K562 (cell line): ENCODE measurements around the gene NRXN3. TPM values are rescaled to one million over a fixed set of nuclear protein-coding genes. Genes with fewer than 3 reads are reported as not detected.

Experiments used
- ATAC-seq: fragments of 200-7000 bp; cut with Tn5 transposase; 3 replicates; pipeline ENCODE4 v1.9.1; 2020; ENCODE audit warnings: moderate library complexity
- BruUV-seq: library from RNA; stranded (reverse); fragments of 400-500 nt; replicated peaks from 2 replicates; lab custom pipeline; 2021; lab: Mats Ljungman, UMichigan
- CTCF ChIA-PET: fragments of 300-600 bp; formaldehyde crosslinking; extraction: SDS; loops from one replicate; lab custom pipeline; 2021; ENCODE audit warnings: low intra/inter-chr PET ratio; lab: Yijun Ruan, JAX
- POLR2A ChIA-PET: fragments of 300-600, 350-650 bp; sonication (Branson Sonifier 250); formaldehyde crosslinking; extraction: SDS; loops from one replicate; lab custom pipeline; 2021; ENCODE audit warnings: antibody characterized with exemption, inconsistent platforms; lab: Yijun Ruan, JAX
- DNase-seq, 4 experiments: peaks; one replicate each; pipeline versions ENCODE4 v3.0.0 to v3.0.0-alpha.2; 2011 to 2018; ENCODE audit warnings: low spot score in 3 of 4, mixed read lengths in 3 of 4; ENCODE audit errors: extremely low read depth in 1 of 4
- FAIRE-seq: peaks from 2 replicates; lab custom pipeline; 2011; peaks lifted over from hg19 to GRCh38; lab: Jason Lieb, UNC
- H2AFZ ChIP-seq: 2 replicates; pipeline ENCODE4 v1.6.0; 2011; ENCODE audit warnings: low read depth, low read length, control low read depth, inconsistent platforms
- H3K27ac ChIP-seq: fragments of 200-600 bp; 3 replicates; pipeline ENCODE4 v1.8.0; 2011; ENCODE audit warnings: low read depth, mild to moderate bottlenecking, control low read depth, inconsistent platforms, low read length, moderate library complexity, mixed read lengths; ENCODE audit errors: extremely low read depth
- H3K27me3 ChIP-seq, 2 experiments: fragments of 300-600 bp in 1 of 2; 2 replicates in 1 of 2; 3 replicates in 1 of 2; pipeline versions ENCODE4 v1.6.0 to v1.8.0; 2011; ENCODE audit warnings: inconsistent platforms in 2 of 2, low read length in 2 of 2, mild to moderate bottlenecking in 1 of 2, mixed read lengths in 1 of 2, moderate library complexity in 1 of 2; ENCODE audit not compliant: control insufficient read depth in 2 of 2, insufficient read depth in 2 of 2
- H3K36me3 ChIP-seq: fragments of 300-600 bp; 3 replicates; pipeline ENCODE4 v1.8.0; 2011; ENCODE audit warnings: mild to moderate bottlenecking, low read length, inconsistent platforms; ENCODE audit not compliant: control insufficient read depth, insufficient read depth
- H3K4me1 ChIP-seq, 2 experiments: fragments of 200-600 bp in 1 of 2; replicated peaks in 1 of 2; 2 replicates in 1 of 2; 3 replicates in 1 of 2; pipeline versions ENCODE4 v1.5.1 to v1.8.0; 2011; ENCODE audit warnings: inconsistent platforms in 2 of 2, low read length in 2 of 2, mild to moderate bottlenecking in 1 of 2, mixed read lengths in 1 of 2, moderate library complexity in 1 of 2; ENCODE audit not compliant: control insufficient read depth in 2 of 2, insufficient read depth in 2 of 2
- H3K4me2 ChIP-seq: 2 replicates; pipeline ENCODE4 v1.6.1; 2011; ENCODE audit warnings: low read length, control low read depth, inconsistent platforms, mixed read lengths; ENCODE audit not compliant: insufficient read depth
- H3K4me3 ChIP-seq: fragments of 200-600 bp; sonication (generic), shearing (Covaris generic); 2 replicates; pipeline ENCODE4 v1.5.1; 2016; ENCODE audit warnings: control low read depth, inconsistent platforms
- H3K79me2 ChIP-seq: fragments of 200-600 bp; 3 replicates; pipeline ENCODE4 v1.8.0; 2011; ENCODE audit warnings: low read length, inconsistent platforms; ENCODE audit not compliant: control insufficient read depth, insufficient read depth
- H3K9ac ChIP-seq, 2 experiments: 2 replicates each; pipeline versions ENCODE4 v1.6.0 to v1.6.1; 2011; ENCODE audit warnings: low read depth in 2 of 2, low read length in 2 of 2, control low read depth in 1 of 2, inconsistent platforms in 1 of 2, mild to moderate bottlenecking in 1 of 2, mixed read lengths in 1 of 2; ENCODE audit not compliant: insufficient read depth in 1 of 2
- H3K9me1 ChIP-seq: one replicate; pipeline ENCODE4 v1.6.0; 2011; ENCODE audit warnings: inconsistent platforms, mild to moderate bottlenecking, low read length, moderate library complexity; ENCODE audit not compliant: control insufficient read depth, insufficient read depth
- H3K9me3 ChIP-seq: replicated peaks from 2 replicates; pipeline ENCODE4 v1.5.1; 2011; ENCODE audit warnings: low read depth, low read length, inconsistent platforms; ENCODE audit not compliant: control insufficient read depth, insufficient read depth
- H4K20me1 ChIP-seq: replicated peaks from 2 replicates; pipeline ENCODE4 v1.6.1; 2011; ENCODE audit warnings: low read length, inconsistent platforms, mixed read lengths; ENCODE audit not compliant: control insufficient read depth, insufficient read depth
- EP300 ChIP-seq: IDR thresholded peaks from 2 replicates; pipeline ENCODE4 v1.6.1; 2012; ENCODE audit warnings: low read length, improper control_type of control experiment
- IFI16 ChIP-seq: fragments of 250-450 bp; sonication (Bioruptor Pico); IDR thresholded peaks from 2 replicates; pipeline ENCODE4 v2.1.2; 2022; ENCODE audit warnings: mild to moderate bottlenecking, inconsistent platforms
- MED1 ChIP-seq: sonication (generic); formaldehyde crosslinking; IDR thresholded peaks from 2 replicates; pipeline ENCODE4 v1.8.1; 2023; ENCODE audit warnings: missing genetic modification reagents, borderline replicate concordance
- POLR2A ChIP-seq: fragments of 450-650 bp; conservative IDR thresholded peaks from 2 replicates; pipeline ENCODE4 v1.6.1; 2016
- ZNF217 ChIP-seq: sonication (generic); formaldehyde crosslinking; IDR thresholded peaks from 2 replicates; pipeline ENCODE4 v1.8.0; 2022; ENCODE audit warnings: mild to moderate bottlenecking, missing genetic modification reagents
- WGBS: fragments of 100-300 bp; shearing (Covaris generic); methylation state at CpG from one replicate; pipeline ENCODE4 v1.1.6; 2016; ENCODE audit warnings: low coverage, mixed read lengths; ENCODE audit not compliant: insufficient coverage; ENCODE audit errors: missing lambda C conversion rate; 5-methylcytosine and 5-hydroxymethylcytosine counted together
- in situ Hi-C: fragments of 300-500 bp; cut with MboI; formaldehyde crosslinking; loops from 4 replicates; pipeline ENCODE4 v1.15.0; 2018; ENCODE audit warnings: inconsistent platforms, mixed read lengths
- intact Hi-C: fragments of 100-400 bp; cut with micrococcal nuclease; formaldehyde crosslinking; loops from 2 replicates; pipeline ENCODE4 v1.14.2; 2022
- polyA plus RNA-seq, 8 experiments: library from polyadenylated mRNA; depleted of rRNA in 4 of 8; stranded (reverse) in 5 of 8; unstranded in 3 of 8; fragments of >200 nt; fragmentation: Nextera tagmentation in 2 of 8; fragmentation: Illumina TruSeq in 1 of 8; extraction: Ambion mirVana in 2 of 8; extraction: Trizol in 1 of 8; gene quantifications; 2 replicates each; pipeline versions ENCODE4 v1.2.1 to v1.2.3, GENCODE V29; 2011 to 2014; ENCODE audit warnings: inconsistent platforms in 1 of 8, missing spikeins in 1 of 8
- total RNA-seq, 7 experiments: library from RNA; depleted of rRNA in 6 of 7; stranded (reverse); fragments of >200 nt in 6 of 7; fragmentation: Illumina TruSeq in 2 of 7; extraction: Trizol in 2 of 7; gene quantifications; 2 replicates each; pipeline versions ENCODE4 v1.2.1 to v1.2.3, GENCODE V29; 2011 to 2021; ENCODE audit warnings: low replicate concordance in 1 of 7
- TF ChIP-seq, protein P1 (sequence below): sonication (generic); formaldehyde crosslinking; IDR thresholded peaks from 2 replicates; pipeline ENCODE4 v1.8.1; 2023; ENCODE audit warnings: mild to moderate bottlenecking, missing genetic modification reagents
- TF ChIP-seq, protein P2 (sequence below): fragments of 450-650 bp; IDR thresholded peaks from 2 replicates; pipeline ENCODE4 v1.6.1; 2014; ENCODE audit warnings: low read depth, mild to moderate bottlenecking, moderate library complexity, borderline replicate concordance
- TF ChIP-seq, protein P3 (sequence below): fragments of 250-450 bp; sonication (Bioruptor Pico); IDR thresholded peaks from 2 replicates; pipeline ENCODE4 v1.5.0; 2020; ENCODE audit warnings: mild to moderate bottlenecking, borderline replicate concordance
- TF ChIP-seq, protein P4 (sequence below): fragments of 450-650 bp; IDR thresholded peaks from 2 replicates; pipeline ENCODE4 v1.7.1; 2018; ENCODE audit warnings: mild to moderate bottlenecking, low read depth; ENCODE audit not compliant: partially characterized antibody
- TF ChIP-seq, protein P5 (sequence below): sonication (generic); formaldehyde crosslinking; IDR thresholded peaks from 2 replicates; pipeline ENCODE4 v1.8.0; 2023; ENCODE audit warnings: mild to moderate bottlenecking, missing genetic modification reagents

The NRXN3 gene
- total and polyA plus RNA-seq, 9 of the 15 experiments (the other 6 are each of a cell fraction or from before 2014, with no cell fraction given): 0.09 TPM; not detected in 8

DNA sequence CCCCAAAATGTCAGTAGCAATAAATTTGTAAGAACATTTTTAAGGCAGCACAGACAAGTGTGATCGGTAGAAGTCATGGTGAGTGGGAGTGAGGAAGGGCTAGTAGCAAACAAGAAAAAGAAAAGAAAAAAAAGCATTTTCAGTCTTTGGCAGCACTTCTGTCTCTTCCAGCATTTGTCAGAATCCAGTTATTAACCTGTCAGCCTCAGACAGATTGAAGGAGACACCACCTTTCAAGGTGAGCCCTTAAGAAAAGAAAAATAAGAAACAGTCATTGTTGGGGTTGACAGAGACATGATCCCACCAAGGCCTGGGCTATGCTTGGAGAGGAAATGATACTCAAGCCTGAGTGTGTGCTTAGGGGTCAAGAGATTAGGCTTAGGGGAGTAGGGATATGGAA lies 947.4 kb downstream of the NRXN3 start:
- CTCF ChIA-PET: no interaction called here
- no peak for FAIRE-seq
- H3K4me2 ChIP-seq: no peak overlapping the region
- TF ChIP-seq, protein P1, sequence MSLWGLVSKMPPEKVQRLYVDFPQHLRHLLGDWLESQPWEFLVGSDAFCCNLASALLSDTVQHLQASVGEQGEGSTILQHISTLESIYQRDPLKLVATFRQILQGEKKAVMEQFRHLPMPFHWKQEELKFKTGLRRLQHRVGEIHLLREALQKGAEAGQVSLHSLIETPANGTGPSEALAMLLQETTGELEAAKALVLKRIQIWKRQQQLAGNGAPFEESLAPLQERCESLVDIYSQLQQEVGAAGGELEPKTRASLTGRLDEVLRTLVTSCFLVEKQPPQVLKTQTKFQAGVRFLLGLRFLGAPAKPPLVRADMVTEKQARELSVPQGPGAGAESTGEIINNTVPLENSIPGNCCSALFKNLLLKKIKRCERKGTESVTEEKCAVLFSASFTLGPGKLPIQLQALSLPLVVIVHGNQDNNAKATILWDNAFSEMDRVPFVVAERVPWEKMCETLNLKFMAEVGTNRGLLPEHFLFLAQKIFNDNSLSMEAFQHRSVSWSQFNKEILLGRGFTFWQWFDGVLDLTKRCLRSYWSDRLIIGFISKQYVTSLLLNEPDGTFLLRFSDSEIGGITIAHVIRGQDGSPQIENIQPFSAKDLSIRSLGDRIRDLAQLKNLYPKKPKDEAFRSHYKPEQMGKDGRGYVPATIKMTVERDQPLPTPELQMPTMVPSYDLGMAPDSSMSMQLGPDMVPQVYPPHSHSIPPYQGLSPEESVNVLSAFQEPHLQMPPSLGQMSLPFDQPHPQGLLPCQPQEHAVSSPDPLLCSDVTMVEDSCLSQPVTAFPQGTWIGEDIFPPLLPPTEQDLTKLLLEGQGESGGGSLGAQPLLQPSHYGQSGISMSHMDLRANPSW (CRISPR knock-in tag): no peak
- TF ChIP-seq IFI16 (no peak), ZNF217 (CRISPR knock-in tag) (no peak), EP300 (no peak), MED1 (CRISPR knock-in tag) (no peak), POLR2A (no peak)
- TF ChIP-seq, protein P2, sequence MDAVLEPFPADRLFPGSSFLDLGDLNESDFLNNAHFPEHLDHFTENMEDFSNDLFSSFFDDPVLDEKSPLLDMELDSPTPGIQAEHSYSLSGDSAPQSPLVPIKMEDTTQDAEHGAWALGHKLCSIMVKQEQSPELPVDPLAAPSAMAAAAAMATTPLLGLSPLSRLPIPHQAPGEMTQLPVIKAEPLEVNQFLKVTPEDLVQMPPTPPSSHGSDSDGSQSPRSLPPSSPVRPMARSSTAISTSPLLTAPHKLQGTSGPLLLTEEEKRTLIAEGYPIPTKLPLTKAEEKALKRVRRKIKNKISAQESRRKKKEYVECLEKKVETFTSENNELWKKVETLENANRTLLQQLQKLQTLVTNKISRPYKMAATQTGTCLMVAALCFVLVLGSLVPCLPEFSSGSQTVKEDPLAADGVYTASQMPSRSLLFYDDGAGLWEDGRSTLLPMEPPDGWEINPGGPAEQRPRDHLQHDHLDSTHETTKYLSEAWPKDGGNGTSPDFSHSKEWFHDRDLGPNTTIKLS: no peak
- TF ChIP-seq, protein P3, sequence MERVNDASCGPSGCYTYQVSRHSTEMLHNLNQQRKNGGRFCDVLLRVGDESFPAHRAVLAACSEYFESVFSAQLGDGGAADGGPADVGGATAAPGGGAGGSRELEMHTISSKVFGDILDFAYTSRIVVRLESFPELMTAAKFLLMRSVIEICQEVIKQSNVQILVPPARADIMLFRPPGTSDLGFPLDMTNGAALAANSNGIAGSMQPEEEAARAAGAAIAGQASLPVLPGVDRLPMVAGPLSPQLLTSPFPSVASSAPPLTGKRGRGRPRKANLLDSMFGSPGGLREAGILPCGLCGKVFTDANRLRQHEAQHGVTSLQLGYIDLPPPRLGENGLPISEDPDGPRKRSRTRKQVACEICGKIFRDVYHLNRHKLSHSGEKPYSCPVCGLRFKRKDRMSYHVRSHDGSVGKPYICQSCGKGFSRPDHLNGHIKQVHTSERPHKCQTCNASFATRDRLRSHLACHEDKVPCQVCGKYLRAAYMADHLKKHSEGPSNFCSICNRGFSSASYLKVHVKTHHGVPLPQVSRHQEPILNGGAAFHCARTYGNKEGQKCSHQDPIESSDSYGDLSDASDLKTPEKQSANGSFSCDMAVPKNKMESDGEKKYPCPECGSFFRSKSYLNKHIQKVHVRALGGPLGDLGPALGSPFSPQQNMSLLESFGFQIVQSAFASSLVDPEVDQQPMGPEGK (CRISPR knock-in tag): no peak
- TF ChIP-seq, protein P4, sequence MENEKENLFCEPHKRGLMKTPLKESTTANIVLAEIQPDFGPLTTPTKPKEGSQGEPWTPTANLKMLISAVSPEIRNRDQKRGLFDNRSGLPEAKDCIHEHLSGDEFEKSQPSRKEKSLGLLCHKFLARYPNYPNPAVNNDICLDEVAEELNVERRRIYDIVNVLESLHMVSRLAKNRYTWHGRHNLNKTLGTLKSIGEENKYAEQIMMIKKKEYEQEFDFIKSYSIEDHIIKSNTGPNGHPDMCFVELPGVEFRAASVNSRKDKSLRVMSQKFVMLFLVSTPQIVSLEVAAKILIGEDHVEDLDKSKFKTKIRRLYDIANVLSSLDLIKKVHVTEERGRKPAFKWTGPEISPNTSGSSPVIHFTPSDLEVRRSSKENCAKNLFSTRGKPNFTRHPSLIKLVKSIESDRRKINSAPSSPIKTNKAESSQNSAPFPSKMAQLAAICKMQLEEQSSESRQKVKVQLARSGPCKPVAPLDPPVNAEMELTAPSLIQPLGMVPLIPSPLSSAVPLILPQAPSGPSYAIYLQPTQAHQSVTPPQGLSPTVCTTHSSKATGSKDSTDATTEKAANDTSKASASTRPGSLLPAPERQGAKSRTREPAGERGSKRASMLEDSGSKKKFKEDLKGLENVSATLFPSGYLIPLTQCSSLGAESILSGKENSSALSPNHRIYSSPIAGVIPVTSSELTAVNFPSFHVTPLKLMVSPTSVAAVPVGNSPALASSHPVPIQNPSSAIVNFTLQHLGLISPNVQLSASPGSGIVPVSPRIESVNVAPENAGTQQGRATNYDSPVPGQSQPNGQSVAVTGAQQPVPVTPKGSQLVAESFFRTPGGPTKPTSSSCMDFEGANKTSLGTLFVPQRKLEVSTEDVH: no peak
- TF ChIP-seq, protein P5, sequence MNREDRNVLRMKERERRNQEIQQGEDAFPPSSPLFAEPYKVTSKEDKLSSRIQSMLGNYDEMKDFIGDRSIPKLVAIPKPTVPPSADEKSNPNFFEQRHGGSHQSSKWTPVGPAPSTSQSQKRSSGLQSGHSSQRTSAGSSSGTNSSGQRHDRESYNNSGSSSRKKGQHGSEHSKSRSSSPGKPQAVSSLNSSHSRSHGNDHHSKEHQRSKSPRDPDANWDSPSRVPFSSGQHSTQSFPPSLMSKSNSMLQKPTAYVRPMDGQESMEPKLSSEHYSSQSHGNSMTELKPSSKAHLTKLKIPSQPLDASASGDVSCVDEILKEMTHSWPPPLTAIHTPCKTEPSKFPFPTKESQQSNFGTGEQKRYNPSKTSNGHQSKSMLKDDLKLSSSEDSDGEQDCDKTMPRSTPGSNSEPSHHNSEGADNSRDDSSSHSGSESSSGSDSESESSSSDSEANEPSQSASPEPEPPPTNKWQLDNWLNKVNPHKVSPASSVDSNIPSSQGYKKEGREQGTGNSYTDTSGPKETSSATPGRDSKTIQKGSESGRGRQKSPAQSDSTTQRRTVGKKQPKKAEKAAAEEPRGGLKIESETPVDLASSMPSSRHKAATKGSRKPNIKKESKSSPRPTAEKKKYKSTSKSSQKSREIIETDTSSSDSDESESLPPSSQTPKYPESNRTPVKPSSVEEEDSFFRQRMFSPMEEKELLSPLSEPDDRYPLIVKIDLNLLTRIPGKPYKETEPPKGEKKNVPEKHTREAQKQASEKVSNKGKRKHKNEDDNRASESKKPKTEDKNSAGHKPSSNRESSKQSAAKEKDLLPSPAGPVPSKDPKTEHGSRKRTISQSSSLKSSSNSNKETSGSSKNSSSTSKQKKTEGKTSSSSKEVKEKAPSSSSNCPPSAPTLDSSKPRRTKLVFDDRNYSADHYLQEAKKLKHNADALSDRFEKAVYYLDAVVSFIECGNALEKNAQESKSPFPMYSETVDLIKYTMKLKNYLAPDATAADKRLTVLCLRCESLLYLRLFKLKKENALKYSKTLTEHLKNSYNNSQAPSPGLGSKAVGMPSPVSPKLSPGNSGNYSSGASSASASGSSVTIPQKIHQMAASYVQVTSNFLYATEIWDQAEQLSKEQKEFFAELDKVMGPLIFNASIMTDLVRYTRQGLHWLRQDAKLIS (CRISPR knock-in tag): no peak

More for the DNA sequence above, 947.4 kb downstream of the NRXN3 start:
- Histone ChIP-seq H3K9ac (no peak overlapping the region), H3K9me3 (no peaks in the 10 kb centered on the region), H3K79me2 (no peaks in the 10 kb centered on the region), H3K4me1 (no peaks in the 10 kb centered on the region), H4K20me1 (no peaks in the 10 kb centered on the region), H2AFZ (no peak overlapping the region), H3K27ac (no peak overlapping the region), H3K27me3 (no peaks in the 10 kb centered on the region), H3K9me1 (no peaks in the 10 kb centered on the region), H3K36me3 (no peaks in the 10 kb centered on the region), H3K4me3 (no peak overlapping the region)
- intact Hi-C loops: no loop called here
- ATAC-seq (no peak), DNase-seq (no peak)
- in situ Hi-C loops: no loop called here
- 0% methylated on average over 1 of the region's 1 CpG for WGBS
- POLR2A ChIA-PET: no interaction called here
- no TSS peak for BruUV-seq
